HG03097 (cell line): ENCODE data around the gene HSPB6.

ENCODE experiments used
- ATAC-seq: cut with Tn5 transposase; IDR thresholded peaks from one replicate; pipeline ENCODE4 v1.9.1; 2021; ENCODE audit not compliant: unreplicated experiment, low FRiP score

The HSPB6 gene

DNA sequence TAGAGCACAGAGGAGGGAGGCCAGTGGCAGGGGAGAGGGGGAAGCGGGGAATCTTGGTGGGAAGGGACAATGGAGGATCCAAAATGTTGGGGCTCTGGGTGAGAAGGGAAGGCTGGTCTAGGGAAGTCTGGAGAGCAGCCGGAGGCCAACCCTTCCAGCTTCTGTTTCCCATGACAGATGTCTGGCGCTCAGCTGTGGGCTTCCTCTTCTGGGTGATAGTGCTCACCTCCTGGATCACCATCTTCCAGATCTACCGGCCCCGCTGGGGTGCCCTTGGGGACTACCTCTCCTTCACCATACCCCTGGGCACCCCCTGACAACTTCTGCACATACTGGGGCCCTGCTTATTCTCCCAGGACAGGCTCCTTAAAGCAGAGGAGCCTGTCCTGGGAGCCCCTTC lies 10.3 kb downstream of the HSPB6 start:
- no peak for ATAC-seq

DNA sequence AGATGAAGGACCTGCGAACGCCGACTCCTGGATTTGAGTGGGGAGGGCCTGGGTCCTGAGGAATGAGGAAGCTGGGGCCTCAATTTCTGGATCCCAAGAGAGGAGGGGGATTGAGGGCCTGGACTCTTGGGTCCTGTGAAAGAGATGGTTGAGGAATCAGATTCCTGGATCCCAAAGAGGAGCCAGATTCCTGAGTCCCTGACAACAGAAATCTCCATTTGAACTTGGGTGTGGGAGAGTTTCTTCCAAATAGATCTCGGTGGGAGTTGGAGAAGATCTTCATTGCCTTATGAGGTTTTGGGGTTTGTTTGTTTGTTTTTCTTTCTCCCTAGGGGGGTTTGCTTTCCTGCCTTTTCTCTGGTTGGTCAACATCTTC lies 10.8 kb downstream of the HSPB6 start:
- no peak for ATAC-seq

DNA sequence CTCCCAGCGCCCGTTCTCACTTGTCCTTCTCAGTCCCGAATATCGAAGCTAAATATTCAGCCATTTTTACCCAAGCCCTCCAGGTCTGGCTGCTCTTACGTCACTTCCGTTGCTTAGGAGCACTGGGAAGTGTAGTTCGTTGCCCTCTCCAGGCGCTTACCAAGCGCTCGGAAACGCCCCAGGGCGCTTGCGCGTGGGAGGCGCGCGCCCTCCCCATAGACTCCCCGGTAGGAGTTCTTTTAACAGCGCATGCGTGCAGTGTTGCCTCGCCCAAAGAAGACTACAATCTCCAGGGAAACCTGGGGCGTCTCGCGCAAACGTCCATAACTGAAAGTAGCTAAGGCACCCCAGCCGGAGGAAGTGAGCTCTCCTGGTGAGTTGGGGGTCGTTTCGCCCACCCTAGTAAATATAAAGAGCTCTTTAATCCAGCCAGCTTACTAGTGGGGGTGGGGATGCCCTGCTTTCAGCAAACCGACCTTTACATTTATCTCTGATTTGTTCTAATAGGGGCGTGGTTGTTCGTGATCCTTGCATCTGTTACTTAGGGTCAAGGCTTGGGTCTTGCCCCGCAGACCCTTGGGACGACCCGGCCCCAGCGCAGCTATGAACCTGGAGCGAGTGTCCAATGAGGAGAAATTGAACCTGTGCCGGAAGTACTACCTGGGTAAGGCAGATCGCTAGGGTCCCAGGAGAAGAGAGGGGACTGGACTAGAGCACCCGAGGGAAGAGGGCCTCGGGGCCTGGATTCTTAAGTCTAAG lies 11.3 kb downstream of the HSPB6 start, which contains the start of the genes PSENEN and U2AF1L4:
TSS of gene PSENEN (plus strand) at position 324 of the 759 bp plus-strand sequence. CDS start at position 604, 280 bp downstream.
TSS of gene U2AF1L4 (minus strand) at position 91 of the 759 bp plus-strand sequence. CDS start at position 64, 27 bp downstream.
- ATAC-seq, result peak; percentile 37

DNA sequence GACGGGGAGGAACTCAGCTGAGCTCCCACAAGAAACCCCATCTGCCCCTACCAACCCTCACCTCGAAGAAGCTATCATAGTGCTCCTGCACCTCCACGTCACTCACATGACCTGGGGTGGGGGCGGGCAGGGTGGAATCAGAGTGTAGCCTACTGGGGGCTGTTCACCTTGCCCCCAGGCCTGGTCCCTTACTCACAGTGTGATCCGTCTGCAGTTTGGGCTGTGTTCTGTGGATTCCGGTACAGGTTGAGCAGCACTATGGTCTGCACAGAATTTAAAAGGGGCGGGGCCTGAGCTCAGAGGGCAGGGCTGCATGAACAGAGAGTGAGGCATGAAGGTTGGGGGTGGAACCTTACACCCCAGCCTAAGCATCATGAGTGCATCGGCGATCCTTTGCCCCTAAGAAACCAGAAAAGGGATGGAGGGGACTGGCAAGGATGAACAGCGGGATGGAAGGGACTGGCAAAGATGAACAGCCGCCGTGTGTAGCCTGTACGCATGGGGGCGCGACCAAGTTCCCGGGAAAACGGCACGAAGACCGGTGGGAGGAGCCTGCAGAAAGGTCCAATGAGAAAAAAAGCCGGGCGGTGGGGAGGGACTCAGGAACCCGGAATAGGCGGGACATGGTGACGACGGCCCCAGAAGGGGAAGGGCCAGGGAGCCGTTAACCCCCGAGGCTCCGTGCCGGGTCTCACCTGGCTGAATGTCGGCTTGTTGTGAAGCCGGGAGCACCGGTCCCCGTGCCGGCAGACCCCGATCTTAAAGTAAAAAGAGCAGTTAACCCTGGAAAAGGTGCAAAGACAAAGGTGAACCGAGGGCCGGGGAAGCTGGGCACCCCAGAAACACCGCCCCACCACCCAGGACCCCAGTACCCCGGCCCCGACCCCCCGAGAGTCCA lies 12.2 kb downstream of the HSPB6 start:
- ATAC-seq, result peak; percentile 24

DNA sequence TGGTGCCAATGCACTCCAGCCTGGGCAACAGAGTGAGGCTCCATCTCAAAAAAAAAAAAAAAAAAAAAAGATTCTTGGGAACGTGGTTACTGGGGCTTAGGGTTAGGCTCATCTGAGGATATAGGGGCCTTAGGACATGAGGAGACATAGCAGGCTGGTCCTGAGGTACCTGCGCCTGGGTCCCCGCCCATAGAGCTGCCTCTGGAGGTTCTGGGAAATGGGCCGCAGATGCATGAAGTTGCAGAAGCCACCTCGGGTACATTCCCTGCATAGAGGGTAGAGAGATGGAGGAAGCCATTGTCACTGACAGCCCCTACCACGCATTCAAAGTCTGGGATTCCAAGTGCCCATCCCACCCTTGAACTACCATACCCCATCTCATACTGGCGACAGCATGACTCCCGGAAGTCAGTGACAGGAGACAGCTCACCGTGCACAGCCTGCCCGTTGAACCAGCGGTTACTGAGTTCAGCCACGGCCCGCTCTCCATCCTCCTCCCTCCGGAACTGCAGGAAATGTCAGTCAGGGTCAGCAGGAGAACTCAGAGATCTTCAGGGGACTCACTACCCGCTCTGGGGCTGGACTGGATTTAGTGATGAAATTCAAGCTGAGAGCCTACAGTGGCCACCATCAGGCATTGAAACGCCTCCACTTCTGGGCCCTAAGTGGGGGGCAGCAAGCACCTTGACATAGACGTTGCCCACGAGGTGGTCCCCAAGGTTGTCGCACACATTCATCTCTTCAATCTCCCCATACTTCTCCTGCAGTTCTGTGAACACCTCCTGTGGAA lies 13.0 kb downstream of the HSPB6 start:
- ATAC-seq, result no peak

DNA sequence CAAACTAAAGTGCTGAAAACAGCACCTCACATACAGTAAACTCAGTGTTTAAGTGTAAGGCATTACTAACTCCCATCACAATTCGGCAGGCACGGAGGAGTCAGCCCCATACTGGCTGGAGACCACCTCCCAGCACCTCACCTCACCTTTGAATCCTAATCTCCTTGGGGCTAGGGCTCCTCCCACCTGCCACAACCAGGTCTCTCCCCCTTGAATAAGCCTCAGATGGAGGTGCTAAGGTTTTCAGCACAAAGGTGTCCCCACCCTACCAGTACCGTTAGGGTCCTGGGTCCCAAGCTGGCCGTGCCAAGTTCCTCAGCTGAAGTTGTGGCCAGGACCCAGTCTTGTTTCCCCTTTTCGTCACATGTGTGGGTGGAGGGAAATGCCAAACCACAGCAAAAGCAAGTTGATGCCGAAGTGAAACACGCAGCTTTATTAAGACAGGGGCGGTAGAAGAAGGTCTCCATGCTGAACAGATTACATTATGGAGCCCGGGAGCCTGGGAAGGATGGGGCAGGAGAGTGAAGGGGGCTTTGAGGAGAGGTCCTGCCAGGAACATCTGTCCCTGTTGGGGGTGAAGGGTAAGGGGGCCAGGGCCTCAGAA lies 14.6 kb downstream of the HSPB6 start, which contains the start of gene IGFLR1:
TSS of gene IGFLR1 (minus strand) at position 332 of the 604 bp plus-strand sequence. CDS start 1,272 bp downstream, outside the sequence.
- ATAC-seq, result no peak

DNA sequence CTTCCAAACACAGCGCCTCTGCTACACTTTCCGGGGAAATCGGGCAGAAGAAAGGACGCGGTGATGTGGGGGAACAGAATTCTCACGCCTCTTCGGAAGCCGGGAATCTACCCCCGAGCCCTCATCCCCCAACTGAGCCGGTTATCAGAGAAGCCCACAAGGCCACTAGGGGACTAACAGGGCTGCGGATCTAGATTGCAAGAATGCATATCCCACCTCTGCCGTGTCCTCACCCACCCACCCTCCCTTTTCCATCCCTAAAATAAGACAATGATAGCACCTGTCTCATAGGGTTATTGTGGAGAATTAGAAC lies 15.7 kb downstream of the HSPB6 start:
- no peak for ATAC-seq

DNA sequence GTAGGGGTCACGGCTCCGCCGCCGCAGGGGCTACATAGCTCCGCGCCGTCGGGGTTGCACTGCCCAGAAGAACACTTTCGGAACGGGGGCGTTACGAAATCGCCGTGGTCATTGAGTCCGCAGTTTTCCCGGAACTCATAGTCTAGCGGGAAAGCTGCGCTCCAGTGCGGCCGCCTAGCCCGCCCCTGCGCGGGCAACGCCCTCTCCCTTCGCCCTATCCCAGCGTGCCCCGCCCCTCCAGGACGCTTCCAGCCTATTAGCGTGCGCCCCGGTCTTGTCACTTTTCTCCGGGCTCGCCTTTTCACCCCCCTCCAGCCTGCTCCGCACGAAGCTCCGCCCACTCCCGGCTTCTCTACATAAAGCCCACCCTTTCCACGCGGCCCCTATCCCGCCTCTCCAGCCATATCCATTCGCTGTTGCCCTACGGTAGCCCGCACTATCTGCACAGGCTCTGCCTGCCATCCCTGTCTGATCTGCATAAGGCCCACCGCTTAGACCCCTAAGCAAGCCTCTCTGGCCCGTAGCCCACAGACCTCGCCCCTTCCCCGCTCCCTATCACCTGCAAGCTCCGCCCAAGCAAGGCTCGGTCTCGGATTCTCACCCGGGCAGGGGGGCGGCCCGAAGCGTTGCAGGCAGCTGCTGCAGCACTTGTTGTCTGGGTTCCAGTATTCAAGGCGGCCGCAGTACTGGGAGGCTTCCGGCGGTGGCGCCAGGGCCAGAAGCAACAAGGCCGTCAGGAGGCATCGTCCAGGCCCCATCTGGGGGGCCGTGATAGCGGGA lies 16.2 kb downstream of the HSPB6 start:
- peak; percentile 53 for ATAC-seq

DNA sequence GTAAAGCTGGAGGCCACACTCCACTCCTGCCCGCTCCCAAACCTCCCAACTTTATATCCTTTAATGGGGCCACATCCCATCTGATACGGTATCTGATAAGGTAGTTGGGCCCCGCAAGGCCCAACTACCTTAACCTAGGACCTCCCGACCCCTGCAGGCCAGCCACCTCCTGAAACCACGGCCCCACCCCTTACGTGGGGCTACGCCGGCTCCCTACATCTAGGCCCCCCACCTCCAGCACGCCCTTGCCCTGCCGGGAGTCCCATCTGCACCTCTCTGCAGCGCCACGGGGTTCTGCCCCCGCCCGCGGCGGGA lies 16.8 kb downstream of the HSPB6 start:
- no peak for ATAC-seq

DNA sequence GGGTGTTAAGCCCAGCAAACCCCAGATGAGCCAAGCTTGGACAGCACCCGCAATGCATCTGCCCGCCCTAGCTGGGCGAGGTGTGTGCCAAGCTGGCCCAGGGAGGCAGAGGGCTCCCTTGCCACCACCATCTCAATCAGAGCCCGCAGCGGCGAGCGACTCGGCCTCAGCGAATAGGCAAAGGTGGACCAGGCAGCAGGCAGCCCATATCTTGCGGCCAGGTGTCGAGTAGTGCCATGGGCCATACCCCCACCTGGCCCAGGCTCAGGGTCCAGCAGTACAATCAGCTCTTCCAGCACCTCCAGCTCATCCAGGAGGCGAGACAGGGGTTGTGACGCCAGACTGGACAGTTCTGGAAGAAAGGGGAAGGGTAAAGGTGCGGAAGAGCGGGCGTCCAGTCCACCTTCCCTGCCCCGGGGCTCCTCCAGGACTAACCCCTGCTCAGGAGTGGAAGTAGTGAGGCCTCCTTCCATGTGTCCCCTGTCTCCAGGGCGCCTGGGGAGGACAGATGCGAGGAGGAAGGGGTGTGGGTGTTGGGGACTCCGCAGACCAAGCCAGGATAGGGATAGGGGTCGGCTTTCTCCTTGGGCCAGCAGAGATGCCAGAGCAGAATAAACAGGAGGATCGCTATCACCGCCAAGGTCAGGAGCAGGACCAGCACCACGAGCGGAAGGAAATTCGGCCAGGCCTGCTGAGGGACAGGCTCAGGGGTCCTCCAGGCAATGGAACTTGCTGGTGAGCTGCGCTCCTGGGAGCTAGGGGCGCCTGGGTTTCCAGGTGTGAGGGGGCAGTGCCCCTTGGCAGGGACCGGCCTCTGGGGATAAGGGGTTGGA lies 17.3 kb downstream of the HSPB6 start:
- no peak for ATAC-seq

DNA sequence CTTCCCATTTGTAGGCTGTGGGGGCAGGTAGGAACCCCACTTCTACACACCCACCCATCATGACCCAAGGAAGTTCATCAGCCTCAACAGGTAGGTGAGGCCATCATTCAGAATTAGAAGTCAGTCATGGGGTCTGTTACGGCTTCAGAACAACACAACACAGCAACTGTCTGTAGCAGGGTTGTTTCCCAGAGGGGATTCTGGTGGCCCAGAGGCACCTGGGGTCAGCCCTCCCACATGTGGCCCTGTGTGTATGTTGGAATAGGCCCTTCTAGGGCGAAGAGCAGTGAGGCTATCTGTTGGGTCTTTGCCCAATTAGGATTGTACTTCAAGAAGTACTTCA lies 18.0 kb downstream of the HSPB6 start:
- ATAC-seq, result no peak

DNA sequence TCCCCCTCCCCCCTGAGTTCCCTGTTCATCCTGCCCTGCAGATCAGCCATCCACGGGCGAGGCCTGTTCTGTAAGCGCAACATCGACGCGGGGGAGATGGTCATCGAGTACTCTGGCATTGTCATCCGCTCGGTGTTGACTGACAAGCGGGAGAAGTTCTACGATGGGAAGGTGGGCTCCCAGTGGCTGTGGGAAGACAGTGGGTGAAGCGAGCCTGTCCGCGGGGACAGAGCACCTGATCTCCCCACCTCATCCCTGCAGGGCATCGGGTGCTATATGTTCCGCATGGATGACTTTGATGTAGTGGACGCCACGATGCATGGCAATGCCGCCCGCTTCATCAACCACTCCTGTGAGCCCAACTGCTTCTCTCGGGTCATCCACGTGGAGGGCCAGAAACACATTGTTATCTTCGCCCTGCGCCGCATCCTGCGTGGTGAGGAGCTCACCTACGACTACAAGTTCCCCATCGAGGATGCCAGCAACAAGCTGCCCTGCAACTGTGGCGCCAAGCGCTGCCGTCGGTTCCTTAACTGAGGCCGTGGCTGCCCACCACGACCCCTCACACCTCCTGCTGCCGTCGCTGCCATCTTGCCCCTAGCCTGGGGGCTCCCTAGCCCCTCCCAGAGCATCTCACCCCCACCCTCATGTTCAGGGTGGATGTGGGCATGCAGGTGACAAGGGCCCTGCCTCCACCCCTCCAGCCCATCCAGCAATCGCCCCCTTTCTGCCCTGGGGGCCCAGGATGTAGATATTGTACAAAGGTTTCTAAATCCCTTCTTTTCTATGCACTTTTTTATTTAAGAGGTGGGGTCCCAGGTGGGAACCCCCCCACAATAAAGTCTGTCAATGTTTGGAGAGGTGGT lies 18.6 kb downstream of the HSPB6 start:
- ATAC-seq, result no peak

DNA sequence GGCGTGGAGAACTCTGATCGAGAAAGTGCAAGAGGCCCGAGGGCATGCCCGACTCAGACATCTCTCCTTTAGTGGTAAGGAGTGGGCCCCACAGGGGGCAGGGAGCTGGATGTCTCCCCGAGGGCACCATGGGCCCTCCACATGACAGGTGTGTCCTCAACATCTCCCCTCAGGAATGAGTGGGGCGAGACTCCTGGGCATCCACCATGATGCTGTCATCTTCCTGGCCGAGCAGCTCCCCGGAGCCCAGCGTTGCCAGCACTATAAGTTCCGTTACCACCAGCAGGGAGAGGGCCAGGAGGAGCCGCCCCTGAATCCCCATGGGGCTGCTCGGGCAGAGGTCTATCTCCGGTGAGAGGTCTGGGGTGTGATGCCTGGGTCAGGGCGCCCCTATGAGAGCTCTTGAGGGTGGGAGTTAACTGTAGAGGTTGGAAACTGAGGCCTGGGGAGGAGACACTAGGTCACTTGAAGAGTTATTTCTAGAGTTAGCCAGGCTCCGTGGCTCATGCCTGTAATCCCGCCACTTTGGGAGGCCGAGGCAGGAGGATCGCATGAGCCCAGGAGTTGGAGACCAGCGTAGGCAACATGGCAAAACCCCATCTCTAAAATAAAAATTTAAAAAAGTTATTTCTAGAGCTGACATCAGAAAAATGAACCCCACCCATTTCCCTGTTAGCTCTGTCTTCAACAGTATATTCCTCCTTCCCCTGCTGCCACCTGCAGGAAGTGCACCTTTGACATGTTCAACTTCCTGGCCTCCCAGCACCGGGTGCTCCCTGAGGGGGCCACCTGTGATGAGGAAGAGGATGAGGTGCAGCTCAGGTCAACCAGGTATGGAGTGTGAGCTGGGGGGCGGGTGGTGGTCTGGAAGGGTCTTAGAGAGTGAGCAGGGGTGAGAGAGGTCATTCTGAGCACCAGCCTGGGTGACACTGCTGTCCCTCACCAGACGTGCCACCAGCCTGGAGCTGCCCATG lies 19.6 kb downstream of the HSPB6 start:
- no peak for ATAC-seq

DNA sequence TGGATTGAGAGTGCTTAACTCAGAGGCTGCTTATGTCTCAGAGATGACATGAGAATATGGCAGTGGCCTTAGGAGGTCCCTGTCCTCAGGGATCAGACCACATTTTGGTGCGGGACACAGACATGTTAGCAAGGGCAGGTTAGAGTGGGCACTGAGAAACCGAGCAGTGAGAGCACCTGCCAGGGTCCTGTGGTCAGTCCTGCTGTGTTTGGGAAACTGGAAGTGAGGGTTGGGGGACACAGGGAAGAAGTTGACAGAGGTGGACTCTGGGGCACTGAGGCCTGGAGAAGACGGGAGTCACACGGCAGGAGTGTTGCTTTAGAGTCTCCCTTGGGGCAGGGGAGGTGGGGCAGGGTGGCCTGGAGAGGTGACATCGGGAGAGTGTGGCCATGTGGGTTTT lies 21.9 kb downstream of the HSPB6 start:
- no peak for ATAC-seq

DNA sequence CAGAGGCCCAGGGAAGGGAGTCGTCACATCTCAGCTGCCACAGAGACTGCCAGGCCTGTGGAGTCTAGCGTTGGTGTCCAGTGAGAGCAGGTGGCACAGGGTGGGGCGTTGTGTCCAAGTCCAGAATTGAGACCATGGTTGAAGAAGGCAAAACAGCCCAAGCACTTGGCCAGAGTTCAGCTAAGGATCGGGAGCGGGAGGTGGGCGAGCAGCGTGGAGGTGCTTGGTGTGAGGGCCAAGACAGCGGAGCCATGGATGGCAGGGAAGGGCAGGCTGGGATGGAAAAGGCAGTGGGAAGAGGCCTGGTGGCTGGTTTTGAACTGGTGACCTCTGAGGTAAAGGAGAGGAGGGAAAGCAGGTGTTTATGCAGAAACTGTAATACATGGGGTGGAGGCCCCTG lies 22.6 kb downstream of the HSPB6 start:
- ATAC-seq, result no peak

DNA sequence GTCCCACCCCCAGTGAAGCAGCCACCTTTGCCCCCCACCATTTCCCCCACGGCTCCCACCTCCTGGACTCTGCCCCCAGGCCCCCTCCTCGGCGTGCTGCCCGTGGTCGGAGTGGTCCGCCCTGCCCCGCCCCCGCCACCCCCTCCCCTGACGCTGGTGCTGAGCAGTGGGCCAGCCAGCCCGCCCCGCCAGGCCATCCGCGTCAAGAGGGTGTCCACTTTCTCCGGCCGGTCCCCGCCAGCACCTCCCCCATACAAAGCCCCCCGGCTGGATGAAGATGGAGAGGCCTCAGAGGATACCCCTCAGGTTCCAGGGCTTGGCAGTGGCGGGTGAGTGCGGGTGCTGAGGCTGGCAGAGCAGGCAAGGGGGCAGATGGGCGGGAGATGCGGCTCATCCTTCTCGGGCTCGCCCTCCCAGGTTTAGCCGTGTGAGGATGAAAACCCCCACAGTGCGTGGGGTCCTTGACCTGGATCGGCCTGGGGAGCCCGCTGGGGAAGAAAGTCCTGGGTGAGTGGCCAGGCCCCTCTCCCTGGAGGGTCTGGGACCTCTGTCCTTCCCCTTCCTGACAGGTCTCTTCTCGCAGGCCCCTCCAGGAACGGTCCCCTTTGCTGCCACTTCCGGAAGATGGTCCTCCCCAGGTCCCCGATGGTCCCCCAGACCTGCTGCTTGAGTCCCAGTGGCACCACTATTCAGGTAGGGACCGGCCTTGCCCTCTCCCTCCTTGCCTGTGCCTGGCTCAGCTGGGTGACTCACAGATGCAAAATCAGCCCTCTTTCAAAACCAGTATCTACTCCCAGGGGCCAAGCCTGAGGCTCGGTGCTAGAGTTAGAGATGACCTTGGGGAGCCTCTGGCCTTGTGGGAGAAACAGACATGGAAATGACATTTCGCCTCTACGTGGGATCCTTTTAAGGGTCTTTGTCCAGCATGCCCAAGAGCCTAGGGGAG lies 23.4 kb downstream of the HSPB6 start:
- ATAC-seq, result no peak
